LNCaP clone FGC (cell line): ENCODE results near the gene TCFL5.
A peak's percentile ranks its signal among the peaks of the same experiment; 100 is the strongest.

Source experiments
- DNase-seq: peaks from one replicate; pipeline ENCODE4 v3.0.0-alpha.2; 2011; ENCODE audit warnings: low read depth
- H3K4me3 ChIP-seq: 2 replicates; pipeline ENCODE4 v1.5.1; 2011; ENCODE audit warnings: mild to moderate bottlenecking, low read depth, low read length, control low read depth
- TF ChIP-seq, protein P1 (sequence below): IDR thresholded peaks from 2 replicates; pipeline ENCODE4 v1.5.1; 2012; ENCODE audit warnings: mild to moderate bottlenecking; ENCODE audit not compliant: control insufficient read depth, insufficient read depth; ENCODE audit errors: extremely low read depth

The TCFL5 gene

GRCh38 chr20:62889871-62890270 is 28.2 kb upstream of the TCFL5 start:
- no peak for DNase-seq
- no peak overlapping the region for H3K4me3 ChIP-seq
- TF ChIP-seq, protein P1, sequence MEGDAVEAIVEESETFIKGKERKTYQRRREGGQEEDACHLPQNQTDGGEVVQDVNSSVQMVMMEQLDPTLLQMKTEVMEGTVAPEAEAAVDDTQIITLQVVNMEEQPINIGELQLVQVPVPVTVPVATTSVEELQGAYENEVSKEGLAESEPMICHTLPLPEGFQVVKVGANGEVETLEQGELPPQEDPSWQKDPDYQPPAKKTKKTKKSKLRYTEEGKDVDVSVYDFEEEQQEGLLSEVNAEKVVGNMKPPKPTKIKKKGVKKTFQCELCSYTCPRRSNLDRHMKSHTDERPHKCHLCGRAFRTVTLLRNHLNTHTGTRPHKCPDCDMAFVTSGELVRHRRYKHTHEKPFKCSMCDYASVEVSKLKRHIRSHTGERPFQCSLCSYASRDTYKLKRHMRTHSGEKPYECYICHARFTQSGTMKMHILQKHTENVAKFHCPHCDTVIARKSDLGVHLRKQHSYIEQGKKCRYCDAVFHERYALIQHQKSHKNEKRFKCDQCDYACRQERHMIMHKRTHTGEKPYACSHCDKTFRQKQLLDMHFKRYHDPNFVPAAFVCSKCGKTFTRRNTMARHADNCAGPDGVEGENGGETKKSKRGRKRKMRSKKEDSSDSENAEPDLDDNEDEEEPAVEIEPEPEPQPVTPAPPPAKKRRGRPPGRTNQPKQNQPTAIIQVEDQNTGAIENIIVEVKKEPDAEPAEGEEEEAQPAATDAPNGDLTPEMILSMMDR = no peak

- TF ChIP-seq, protein P1 = no peak
- DNase-seq = no peak
- H3K4me3 ChIP-seq = no peak overlapping the region
These were observed 27.8 kb upstream of the TCFL5 start for GRCh38 chr20:62889411-62889810.

GRCh38 chr20:62888910-62889309 is 27.3 kb upstream of the TCFL5 start:
- DNase-seq = no peak
- TF ChIP-seq, protein P1 = no peak
- no peak overlapping the region for H3K4me3 ChIP-seq

GRCh38 chr20:62888406-62888805 is 26.8 kb upstream of the TCFL5 start:
- DNase-seq = no peak
- no peak overlapping the region for H3K4me3 ChIP-seq
- TF ChIP-seq, protein P1 = no peak

DNA sequence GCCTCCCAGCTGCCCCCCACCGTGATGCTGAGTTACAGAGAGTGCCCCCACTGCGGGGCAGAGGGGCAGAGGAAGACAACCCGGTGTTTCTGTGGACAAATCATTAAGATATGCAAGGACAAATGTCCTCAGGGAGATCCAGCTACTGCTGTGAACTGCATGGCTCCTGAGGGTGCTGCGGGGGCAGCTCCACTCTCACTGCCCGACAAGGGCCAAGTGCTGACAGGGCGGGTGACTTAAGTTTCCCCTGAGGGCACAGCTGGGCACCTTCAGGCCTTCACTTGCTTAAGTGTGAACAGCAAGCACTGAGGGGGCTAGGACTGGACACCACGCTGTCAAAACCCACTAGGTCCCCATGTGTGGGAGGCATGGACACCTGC is 26.2 kb upstream of the TCFL5 start:
- H3K4me3 ChIP-seq = no peak overlapping the region
- DNase-seq = no peak
- TF ChIP-seq, protein P1 = no peak

- no peak overlapping the region for H3K4me3 ChIP-seq
- DNase-seq = peak; percentile 62
- TF ChIP-seq, protein P1 = no peak
These were observed 25.7 kb upstream of the TCFL5 start for GRCh38 chr20:62887152-62887859.

GRCh38 chr20:62886709-62887058 is 25.1 kb upstream of the TCFL5 start:
- no peak overlapping the region for H3K4me3 ChIP-seq
- DNase-seq = no peak
- TF ChIP-seq, protein P1 = no peak
